HUES48 (cell line): ENCODE data around the gene SLC22A13.
"Not testable (repeated sequence)": the region's sequence is repeated elsewhere in the genome, so short reads cannot be mapped to it uniquely, and the experiment has no call there.

Experiments used
- H3K27ac ChIP-seq: one replicate; pipeline ENCODE4 v1.7.0; 2013; ENCODE audit warnings: low read depth, low read length, inconsistent platforms
- H3K27me3 ChIP-seq: 2 replicates; pipeline ENCODE4 v1.6.1; 2013; ENCODE audit warnings: mild to moderate bottlenecking, low read length; ENCODE audit not compliant: control insufficient read depth, insufficient read depth
- H3K36me3 ChIP-seq: 2 replicates; pipeline ENCODE4 v1.6.1; 2013; ENCODE audit warnings: low read length; ENCODE audit not compliant: control insufficient read depth, insufficient read depth
- H3K4me1 ChIP-seq: 2 replicates; pipeline ENCODE4 v1.6.1; 2013; ENCODE audit warnings: mild to moderate bottlenecking, low read length; ENCODE audit not compliant: control insufficient read depth, insufficient read depth
- H3K4me3 ChIP-seq: 2 replicates; pipeline ENCODE4 v1.5.1; 2013; ENCODE audit warnings: mild to moderate bottlenecking, low read depth, low read length
- H3K9ac ChIP-seq: 2 replicates; pipeline ENCODE4 v1.6.1; 2013; ENCODE audit warnings: mild to moderate bottlenecking, low read depth, low read length, moderate library complexity
- H3K9me3 ChIP-seq: 2 replicates; pipeline ENCODE4 v1.6.1; 2013; ENCODE audit warnings: low read length; ENCODE audit not compliant: control insufficient read depth, insufficient read depth

SLC22A13 gene

DNA sequence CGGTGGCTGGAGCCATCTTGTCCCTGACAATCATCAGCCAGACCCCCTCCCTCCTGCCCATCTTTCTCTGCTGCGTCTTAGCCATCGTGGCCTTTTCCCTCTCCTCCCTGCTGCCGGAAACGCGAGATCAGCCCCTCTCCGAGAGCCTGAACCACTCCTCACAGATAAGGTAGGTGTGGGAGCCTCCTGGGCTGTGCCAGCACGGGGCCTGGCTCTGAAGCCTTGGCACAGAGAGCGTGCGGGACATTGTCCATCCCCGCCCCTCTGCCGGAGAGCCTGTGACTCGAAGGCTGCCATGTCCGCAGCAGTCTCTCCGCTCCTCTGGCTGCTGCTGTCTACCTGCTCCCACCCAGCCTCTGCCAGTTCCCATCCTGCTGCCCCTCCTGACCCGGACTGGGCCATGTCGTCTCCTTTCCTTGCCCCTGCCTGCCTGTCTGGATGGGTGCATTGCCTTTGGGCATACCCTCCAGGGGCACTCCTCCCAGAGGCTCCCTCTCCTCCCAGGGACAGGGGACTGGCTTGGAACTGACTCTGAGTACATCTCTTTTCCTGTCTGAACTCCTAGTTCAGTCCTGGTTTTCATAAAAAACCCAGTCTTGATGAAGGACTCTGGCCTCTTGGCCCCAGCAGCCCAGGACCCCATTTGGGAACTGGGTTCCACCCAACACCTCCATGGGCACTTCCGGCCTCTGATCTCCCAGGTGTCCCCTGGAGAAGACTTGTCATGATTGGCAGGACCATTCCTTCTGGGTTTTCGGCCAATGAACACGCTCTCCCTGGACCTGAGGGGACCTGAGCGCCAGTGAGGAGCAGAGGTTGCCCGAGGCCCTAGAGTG is 51.0 kb downstream of the SLC22A13 start:
- Histone ChIP-seq H3K4me3 (no peak overlapping the region), H3K4me1 (peaks cover 6% of the 10 kb centered on the region), H3K36me3 (no peaks in the 10 kb centered on the region), H3K27ac (no peak overlapping the region), H3K9ac (no peak overlapping the region), H3K9me3 (no peaks in the 10 kb centered on the region), H3K27me3 (no peaks in the 10 kb centered on the region)

DNA sequence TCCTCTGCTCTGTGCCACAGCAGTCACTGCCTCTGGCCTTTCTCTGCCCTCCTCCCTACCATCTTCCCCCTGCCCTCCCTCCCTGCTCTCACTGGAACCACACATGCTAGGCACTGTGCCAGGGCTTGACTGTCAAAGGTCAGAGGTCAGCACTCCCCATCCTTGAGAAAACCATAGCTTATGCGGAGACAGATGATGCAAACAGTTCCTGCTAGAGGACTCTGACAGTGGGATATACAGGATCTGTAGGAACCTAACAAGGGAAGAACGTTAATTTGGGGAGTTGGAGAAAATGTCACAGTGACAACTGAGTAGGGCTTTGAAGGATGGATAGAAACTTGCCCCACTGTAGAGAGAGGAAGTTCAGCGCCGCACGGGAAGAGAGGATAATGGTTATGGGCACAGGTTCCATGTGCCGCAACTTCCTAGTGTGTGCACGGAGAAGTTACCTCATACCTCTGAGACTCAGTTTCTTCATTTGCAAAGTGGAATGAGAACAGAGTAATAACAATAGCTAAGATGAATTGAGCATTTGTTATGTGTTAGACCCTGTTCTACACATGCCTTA is 51.7 kb downstream of the SLC22A13 start:
- Histone ChIP-seq H3K4me1 (peaks cover 6% of the 10 kb centered on the region), H3K36me3 (no peaks in the 10 kb centered on the region), H3K9ac (no peak overlapping the region), H3K27me3 (no peaks in the 10 kb centered on the region), H3K27ac (no peak overlapping the region), H3K9me3 (no peaks in the 10 kb centered on the region), H3K4me3 (no peak overlapping the region)

DNA sequence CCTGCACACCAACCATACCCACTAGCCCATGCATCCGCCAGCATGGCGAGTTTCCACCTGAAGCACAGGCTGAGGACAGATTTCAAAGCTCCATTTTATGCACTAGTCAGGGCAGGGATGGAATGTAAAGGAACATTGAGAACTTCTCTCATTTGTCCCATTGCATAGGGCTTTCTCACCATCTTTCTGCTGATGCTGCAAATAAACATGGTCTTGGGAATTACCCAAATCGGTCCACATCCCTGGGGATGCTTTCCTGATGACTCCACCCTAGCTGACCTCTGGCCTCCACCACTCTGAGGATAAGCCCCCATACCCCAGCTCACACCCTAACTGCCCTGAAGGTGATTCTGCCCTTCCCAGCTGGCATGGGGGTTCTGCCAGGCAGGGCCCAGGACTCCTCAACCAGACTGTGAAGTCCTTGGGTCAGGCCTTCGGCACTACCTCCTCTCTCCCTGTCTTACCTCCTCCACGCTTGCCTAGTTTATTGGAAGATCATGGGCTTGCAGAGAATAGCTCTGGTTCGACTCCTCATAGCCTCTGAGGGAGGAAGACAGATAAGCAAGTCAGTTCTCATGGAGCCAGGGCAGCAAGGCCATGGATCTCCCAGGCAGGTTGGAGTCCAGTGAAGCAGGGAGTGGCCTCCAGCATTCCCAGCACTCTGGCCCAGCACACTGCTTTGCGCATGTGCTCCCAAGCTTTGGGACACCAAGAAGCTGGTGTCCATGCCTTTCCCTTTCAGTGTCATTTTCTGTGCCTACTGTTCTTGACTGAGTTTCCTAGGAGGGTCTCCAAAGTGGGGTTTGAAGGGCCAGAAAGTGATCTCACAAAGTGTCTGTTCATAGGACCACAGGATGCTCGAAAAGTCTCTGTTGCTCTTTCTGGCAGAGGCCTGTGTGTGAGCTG is 53.4 kb downstream of the SLC22A13 start:
- no peak overlapping the region for H3K9ac ChIP-seq
- no peak overlapping the region for H3K27ac ChIP-seq

GRCh38 chr3:38320638-38321037 is 55.0 kb downstream of the SLC22A13 start:
- H3K27ac ChIP-seq: not testable (repeated sequence)

More for the DNA sequence above, 53.4 kb downstream of the SLC22A13 start:
- Histone ChIP-seq H3K4me3 (no peak overlapping the region), H3K27me3 (no peaks in the 10 kb centered on the region), H3K36me3 (no peaks in the 10 kb centered on the region), H3K4me1 (peaks cover 6% of the 10 kb centered on the region), H3K9me3 (no peaks in the 10 kb centered on the region)

GRCh38 chr3:38323060-38323459 is 57.4 kb downstream of the SLC22A13 start:
- Histone ChIP-seq H3K27ac (no peak overlapping the region), H3K4me1 (no peaks in the 10 kb centered on the region), H3K9me3 (no peaks in the 10 kb centered on the region), H3K9ac (no peak overlapping the region), H3K27me3 (no peaks in the 10 kb centered on the region), H3K4me3 (no peak overlapping the region), H3K36me3 (no peaks in the 10 kb centered on the region)

More at GRCh38 chr3:38320638-38321037, 55.0 kb downstream of the SLC22A13 start:
- not testable (repeated sequence) for H3K9me3 ChIP-seq, H3K27me3 ChIP-seq, H3K36me3 ChIP-seq, H3K9ac ChIP-seq, H3K4me3 ChIP-seq, H3K4me1 ChIP-seq

- Histone ChIP-seq H3K27me3 (no peaks in the 10 kb centered on the region), H3K9me3 (no peaks in the 10 kb centered on the region), H3K4me1 (no peaks in the 10 kb centered on the region), H3K27ac (no peak overlapping the region), H3K36me3 (no peaks in the 10 kb centered on the region), H3K9ac (no peak overlapping the region), H3K4me3 (no peak overlapping the region)
Observed at GRCh38 chr3:38325256-38325655, 59.6 kb downstream of the SLC22A13 start.

- Histone ChIP-seq H3K4me1 (no peaks in the 10 kb centered on the region), H3K27me3 (no peaks in the 10 kb centered on the region), H3K36me3 (no peaks in the 10 kb centered on the region), H3K9ac (no peak overlapping the region), H3K27ac (no peak overlapping the region), H3K9me3 (no peaks in the 10 kb centered on the region), H3K4me3 (no peak overlapping the region)
Observed at GRCh38 chr3:38327335-38328009, 61.9 kb downstream of the SLC22A13 start.
